ENCODE measurements around the gene ZBTB6.
"Not testable (repeated sequence)": the region's sequence is repeated elsewhere in the genome, so short reads cannot be mapped to it uniquely, and the experiment has no call there.

ZBTB6 gene

DNA sequence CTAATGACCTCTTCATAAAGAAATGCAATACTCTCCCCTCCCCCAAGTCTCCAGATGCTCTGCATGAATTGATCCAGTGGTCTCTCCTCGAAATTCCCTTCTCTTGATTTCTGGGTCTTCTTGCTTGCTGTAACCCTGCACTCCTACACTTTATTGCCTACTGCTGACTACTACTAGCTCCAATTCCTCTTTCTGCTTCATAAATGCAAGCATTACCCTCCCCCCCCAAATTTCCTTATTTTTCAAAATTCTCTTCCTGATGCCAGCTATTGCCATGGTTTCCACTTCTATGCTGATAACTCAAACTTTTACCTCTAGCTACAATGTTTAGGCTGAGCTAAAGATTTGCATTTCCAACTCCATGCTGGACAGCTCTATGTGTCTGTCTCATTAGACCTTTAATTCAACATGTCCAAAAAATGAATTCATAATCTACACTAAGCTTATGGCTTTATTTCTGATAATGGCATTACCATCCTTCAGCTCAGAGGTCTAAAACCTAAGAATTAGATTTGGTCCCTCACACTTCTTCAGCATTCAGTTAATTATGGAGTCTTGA lies 16.8 kb upstream of the ZBTB6 start:
- no peak for DNase-seq (ENCODE audit: low read depth, low spot score)
- no peak overlapping the region for H3K27ac ChIP-seq

DNA sequence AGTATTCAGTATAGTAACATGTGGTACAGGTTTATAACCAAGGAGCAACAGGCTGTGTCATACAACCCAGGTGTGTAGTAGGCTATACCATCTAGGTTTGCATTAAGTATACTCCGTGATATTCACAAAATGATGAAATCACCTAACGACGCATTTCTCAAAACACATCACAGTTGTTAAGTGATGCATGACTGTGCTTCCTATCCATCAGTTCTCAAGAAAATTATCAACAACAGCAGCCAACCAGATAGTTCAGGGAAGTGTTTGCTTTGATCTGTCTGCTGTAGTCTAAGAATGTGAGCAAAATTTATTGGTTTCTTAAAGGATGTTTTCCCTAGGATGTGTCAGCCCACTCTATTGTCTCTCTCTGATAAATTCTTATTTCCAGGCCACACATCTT lies 10.8 kb upstream of the ZBTB6 start:
- no peak overlapping the region for H3K27ac ChIP-seq

DNA sequence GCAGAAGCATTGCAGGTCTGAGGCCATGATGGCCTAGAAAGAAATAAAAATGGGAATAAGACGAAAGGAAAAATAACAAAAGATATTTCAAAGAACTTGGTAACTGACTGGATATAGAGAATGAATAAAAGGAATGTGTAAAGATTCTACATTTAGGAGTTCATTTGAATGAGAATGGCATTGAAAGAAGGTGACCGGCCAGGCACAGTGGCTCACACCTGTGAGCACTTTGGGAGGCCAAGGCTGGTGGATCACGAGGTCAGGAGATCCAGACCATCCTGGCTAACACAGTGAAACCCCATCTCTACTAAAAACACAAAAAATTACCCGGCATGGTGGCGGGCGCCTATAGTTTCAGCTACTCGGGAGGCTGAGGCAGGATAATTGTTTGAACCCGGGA lies 9.6 kb upstream of the ZBTB6 start:
- DNase-seq (ENCODE audit: low read depth, low spot score), result no peak
- H3K27ac ChIP-seq, result no peak overlapping the region

More for the DNA sequence above, 10.8 kb upstream of the ZBTB6 start:
- DNase-seq (ENCODE audit: low read depth, low spot score), result no peak

DNA sequence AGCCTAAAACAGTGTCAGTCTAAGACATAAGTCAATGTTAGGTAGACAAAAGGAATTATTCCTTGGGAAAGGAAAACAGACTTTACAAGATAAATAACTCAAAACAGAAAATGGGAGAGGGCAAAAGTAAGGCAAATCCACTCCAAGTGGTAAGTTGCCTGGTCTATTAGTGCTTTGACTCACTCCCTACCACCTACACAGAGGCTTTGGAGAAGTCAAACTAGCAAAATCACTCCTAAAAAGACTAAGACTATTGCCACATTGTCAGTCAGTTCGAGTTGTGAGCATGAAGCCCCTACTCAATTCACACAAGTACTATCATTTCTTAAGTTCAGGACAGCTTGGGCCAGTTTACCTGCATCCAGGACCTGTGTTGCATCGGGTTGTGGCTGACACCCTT lies 5.2 kb upstream of the ZBTB6 start:
- no peak overlapping the region for H3K27ac ChIP-seq
- no peak for DNase-seq (ENCODE audit: low read depth, low spot score)

DNA sequence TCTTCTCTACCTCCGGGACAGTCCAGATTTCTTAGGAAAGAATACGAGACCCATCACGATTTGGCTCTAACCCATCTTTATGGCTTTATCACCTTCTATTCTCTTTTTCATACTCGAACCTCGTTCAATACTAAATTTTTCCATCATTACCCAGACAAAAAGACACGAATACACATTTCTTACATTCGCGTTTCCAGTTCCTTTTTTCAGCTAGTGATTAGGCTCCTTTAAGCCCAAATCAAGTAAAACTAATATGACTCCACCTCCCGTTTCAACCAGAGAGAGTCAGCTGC lies 506 bp downstream of the ZBTB6 start:
- no peak for DNase-seq (ENCODE audit: low read depth, low spot score)
- peak overlapping the region; percentile 92 for H3K27ac ChIP-seq

DNA sequence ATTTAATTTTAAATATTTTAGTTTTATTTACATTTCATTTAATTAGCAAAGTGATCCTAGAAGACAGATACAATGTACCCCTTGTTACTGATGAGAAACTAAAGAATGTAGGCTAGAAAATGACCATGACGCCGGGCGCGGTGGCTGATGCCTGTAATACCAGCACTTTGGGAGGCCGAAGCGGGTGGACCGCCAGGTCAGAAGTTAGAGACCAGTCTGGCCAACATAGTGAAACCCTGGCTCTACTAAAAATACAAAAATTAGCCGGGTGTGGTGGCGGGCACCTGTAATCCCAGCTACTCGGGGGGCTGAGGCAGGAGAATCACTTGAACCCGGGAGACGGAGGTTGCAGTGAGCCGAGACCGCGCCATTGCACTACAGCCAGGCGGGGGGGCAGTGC lies 7.0 kb downstream of the ZBTB6 start:
- not testable (repeated sequence) for H3K27ac ChIP-seq; DNase-seq (ENCODE audit: low read depth, low spot score)

DNA sequence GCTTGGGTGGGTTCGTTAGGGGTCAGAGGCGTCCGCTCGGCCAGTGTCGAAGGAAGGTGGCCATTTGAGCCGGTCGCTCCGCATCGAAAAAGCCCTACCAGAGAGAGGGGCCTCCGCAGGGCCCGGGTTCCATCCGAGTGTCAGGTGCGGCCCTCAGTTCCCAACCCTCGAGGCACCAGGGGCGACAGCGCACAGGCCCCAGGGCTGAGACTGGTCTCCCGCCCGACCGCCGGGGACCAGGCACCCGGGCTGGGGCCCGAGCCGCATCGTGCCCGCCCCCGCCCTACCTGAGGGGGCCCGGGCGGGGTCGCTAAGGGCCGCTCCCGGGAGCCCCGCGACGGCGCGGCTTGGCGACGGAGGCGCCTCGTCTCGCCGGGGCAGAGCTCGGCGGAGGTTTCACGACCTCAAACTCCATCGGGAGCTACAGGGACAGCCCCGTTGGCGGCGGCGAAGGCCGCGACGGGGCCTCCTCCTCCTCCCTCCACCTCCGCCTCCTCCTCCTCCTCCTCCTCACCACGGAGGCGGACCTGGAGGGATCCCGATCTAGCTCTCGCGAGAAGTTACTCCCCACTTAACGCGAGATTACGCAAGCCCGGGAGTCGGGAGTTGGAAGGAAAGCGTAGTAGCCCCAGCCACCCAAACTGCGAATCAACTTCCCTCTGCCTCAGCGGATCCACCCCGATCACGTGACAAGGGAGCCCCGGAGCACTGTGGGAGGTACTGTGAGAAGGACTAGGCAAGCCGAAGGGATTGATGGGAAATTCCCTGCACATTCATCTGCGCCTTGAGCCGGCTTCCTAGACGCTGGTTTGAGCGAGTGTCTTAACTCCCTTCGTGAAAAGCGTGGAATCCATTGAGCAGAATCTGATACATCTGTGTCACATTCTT lies 8.1 kb downstream of the ZBTB6 start, which contains the start of gene RC3H2:
Gene RC3H2 (minus strand): TSS at position 537 of the 888 bp plus-strand sequence. CDS start 7,850 bp downstream, outside the sequence.
- DNase-seq (ENCODE audit: low read depth, low spot score), result peak; percentile 97
- H3K27ac ChIP-seq, result peak within 1 kb of the TSS; percentile 84

DNA sequence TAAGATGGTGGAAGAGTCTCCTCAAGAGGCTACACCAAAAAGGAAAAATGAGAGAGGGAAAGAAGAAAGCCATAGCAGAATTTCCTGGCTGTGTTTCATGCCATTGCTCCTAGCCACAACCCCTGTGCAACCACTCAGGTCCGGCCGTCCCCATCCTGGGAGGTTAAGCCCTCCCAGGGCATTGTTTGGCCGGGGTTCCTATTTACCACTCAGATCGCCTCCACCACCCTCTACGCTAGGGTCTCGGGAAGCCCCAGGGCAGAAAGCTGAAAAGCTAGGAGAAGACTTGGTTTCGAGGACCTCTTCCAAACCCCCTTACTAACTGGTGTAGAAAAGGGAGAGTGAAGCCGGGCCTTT lies 8.7 kb downstream of the ZBTB6 start:
- DNase-seq (ENCODE audit: low read depth, low spot score), result no peak
- peak overlapping the region; percentile 84 for H3K27ac ChIP-seq

DNA sequence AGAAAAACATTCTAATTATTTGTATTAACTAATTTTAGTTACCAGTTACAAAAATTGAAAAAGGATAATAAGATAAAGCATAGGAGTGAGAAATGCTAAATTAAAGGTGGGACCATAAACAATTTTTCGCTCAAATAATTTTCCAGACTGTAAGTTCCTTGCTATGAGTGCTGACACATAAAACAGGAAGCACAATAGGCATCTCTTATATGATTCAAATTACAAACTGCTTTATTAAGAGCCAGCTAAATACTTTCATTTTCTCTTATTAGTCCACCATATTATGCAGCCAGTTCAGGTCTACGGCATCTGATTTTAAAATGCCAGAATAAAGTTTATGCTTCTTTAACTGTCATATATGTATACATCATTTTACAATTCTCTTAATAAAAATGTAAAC lies 12.3 kb downstream of the ZBTB6 start:
- DNase-seq (ENCODE audit: low read depth, low spot score), result no peak
- peak overlapping the region; percentile 4 for H3K27ac ChIP-seq

DNA sequence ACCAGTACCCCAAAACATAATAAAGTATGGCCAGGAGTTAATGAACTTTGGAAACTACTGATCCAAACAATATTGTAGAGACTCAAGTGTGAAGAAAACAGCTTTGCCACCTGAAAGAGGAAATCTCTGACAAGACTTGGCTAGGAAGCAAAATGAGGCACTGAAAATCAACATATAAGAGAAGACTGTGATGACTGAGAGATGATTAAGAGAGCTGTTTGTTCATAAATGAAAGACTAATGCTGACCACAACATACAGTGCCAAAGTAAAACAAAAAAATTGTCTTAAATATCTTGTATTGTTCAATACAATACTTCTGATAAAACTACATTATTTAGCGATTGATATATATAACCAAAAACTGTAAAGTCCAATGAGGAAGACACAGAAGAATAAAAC lies 15.2 kb downstream of the ZBTB6 start:
- peak overlapping the region; percentile 72 for H3K27ac ChIP-seq
- peak; percentile 20 for DNase-seq (ENCODE audit: low read depth, low spot score)

DNA sequence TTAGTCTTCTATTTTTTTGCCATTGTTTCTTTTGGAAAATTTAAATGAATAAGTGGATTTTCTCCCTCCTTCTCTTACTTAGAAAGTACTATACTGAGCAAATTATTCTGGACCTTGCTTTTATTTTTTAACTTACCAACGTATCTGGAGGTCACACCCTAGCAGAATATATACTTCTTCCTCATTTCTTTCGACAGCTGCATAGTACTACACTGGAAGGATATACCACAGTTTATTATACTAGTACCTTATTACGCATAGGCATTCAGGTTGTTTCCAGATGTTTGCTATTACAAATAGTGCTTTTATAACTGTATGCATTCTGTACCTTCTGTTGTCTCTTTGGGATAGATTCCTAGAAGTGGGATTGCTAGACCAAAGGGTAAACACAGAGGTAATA lies 24.6 kb downstream of the ZBTB6 start:
- no peak for DNase-seq (ENCODE audit: low read depth, low spot score)

DNA sequence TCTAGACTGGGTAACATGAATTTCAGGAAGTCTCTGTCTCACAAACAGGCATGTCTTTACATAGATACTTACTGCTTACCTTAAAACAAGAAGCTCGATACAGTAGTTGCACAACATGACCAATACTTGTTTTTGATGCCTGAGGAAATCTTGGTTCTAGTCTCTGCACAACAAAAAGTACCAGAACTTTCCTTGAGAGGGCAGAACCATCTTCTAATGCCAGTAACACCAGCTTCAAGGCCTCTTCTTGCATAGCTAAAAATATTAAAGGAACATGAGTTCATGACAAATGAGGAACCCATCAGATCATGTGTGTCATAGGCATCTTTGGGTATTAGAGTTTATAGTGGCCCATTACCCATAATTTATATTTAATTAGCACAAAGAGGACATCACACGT lies 30.0 kb downstream of the ZBTB6 start:
- DNase-seq (ENCODE audit: low read depth, low spot score), result no peak
- no peak overlapping the region for H3K27ac ChIP-seq

More for the DNA sequence above, 24.6 kb downstream of the ZBTB6 start:
- H3K27ac ChIP-seq, result no peak overlapping the region

DNA sequence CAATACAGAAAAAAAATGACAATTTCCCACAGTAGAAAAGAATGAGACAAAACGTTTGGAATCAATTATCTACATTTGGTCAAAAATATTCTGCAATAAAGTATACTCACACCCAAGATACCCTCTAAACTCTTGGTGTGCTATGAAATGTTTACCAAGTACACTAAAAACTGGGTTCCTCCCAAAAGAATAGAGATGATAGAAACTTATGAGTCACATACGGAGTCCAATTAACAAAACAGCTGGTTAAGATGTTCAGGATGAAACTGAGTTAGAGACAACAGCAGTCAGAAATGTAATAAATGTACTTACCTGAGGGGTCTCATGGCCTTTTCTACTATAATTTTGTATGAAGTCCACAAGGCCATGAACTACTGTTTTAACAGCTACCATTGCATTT lies 33.7 kb downstream of the ZBTB6 start:
- no peak overlapping the region for H3K27ac ChIP-seq
- no peak for DNase-seq (ENCODE audit: low read depth, low spot score)

DNA sequence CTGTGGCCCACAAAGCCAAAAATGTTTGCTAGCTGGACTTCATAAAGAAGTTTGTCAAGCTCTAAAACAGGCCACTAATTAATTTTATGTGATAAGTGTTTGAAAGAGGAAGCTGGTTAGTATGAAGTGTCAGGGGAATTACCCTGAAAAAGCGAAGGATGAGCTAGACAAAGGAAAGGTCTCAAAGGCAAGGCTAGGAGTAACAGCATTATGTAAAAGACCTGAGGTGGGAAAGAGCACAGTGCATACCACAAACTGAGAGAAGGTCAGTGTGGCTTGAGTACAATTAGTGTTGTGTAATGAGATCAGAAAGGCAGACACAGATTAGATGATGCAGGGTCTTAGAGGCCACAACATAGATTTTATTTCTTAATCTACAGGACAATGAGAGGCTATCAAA lies 37.6 kb downstream of the ZBTB6 start:
- H3K27ac ChIP-seq, result no peak overlapping the region
- DNase-seq (ENCODE audit: low read depth, low spot score), result no peak

DNA sequence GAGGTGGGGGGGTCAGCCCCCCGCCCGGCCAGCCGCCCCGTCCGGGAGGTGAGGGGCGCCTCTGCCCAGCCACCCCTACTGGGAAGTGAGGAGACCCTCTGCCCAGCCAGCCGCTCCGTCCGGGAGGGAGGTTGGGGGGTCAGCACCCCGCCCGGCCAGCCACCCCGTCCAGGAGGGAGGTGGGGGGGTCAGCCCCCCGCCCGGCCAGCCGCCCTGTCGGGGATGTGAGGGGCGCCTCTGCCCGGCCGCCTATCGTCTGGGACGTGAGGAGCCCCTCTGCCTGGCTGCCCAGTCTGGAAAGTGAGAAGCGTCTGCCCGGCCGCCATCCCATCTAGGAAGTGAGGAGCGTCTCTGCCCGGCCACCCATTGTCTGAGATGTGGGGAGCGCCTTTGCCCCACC lies 45.8 kb downstream of the ZBTB6 start:
- not testable (repeated sequence) for H3K27ac ChIP-seq; DNase-seq (ENCODE audit: low read depth, low spot score)

DNA sequence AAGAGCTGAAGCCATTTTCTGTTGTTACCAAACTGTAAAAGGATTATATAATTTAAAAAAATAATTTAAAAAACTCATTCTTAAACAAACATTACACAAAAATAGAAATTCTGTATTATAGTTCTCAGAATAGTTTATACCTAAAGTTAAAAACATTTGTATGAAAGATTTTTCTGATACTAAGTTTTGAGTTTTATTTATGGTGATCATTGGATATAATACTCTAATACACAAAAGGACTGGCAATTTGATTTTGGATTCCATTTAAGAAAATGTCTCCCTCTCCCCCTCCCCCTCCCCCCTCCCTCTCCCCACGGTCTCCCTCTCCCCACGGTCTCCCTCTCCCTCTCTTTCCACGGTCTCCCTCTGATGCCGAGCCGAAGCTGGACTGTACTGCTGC lies 47.0 kb downstream of the ZBTB6 start:
- H3K27ac ChIP-seq, result no peak overlapping the region
- DNase-seq (ENCODE audit: low read depth, low spot score), result no peak

DNA sequence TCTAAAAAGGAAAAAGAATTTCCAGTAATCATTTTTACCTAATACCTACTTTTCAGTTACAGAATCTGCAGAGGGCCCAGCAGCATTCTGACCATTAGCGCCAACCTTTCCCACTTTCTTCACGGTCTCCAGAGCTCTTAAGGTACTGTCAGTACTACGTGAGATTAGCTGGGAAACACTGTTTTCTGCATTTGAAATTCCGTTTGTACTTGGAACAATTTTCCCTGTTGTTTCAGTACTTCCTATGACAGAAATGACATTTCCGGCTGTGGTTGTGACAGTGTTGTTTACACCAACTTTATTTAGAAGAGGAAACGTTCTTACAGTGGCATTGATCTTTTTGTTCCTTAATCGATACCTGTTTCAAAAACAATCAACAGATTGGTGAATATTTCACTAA lies 47.8 kb downstream of the ZBTB6 start:
- H3K27ac ChIP-seq, result no peak overlapping the region
- no peak for DNase-seq (ENCODE audit: low read depth, low spot score)

DNA sequence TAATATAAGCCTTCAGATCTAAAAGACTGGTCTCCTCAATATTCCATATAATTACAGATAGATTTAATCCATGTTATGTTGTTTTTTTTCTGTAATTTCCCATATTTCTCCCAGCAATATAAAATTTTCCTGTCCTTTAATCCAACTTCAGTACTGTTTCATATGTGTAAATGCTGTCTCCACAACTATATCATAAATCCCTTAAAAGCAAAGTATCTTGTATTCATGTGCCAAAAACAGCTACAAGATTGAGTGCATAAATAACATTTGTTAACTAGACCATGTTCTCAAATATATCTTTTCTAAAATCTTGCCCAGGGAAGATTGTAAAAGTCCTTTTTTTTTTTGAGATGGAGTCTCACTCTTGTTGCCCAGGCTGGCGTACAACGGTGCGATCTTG lies 49.7 kb downstream of the ZBTB6 start:
- DNase-seq (ENCODE audit: low read depth, low spot score), result no peak
- H3K27ac ChIP-seq, result no peak overlapping the region

DNA sequence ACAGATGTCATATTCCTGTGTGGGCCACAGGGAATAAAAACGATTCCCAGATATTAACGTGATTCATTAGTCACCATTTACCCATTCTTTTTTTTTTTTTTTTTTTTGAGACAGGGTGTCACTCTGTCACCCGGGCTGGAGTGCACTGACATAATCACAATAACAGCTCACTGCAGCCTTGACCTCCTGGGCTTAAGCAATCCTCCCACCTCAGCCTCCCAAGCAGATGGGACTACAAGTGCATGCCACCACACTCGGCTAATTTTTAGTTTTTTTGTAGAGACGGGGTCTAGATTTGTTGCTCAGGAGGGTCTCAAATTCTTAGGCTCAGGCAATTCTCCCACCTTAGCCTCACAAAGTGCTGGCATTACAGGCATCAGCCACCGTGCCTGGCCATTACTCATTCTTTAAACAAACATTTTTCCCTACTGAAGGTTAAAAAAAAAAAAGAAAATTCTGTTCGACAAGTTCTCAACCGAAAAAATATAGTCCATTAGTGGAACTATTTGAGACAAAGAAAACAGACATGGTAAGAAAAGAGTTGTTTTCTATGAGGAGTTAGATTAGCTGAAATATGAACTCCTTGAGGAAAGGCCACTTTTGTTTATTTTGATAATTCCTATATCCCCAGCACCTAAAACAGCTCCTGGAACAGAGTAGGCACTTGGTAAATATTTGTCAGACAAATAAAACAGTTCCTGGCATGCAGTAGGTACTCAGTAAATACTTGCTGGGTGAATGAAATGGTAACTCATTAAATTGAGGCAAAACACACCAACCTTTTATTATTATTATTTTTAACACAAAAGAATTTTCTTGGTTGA lies 52.6 kb downstream of the ZBTB6 start:
- no peak for DNase-seq (ENCODE audit: low read depth, low spot score)
- no peak overlapping the region for H3K27ac ChIP-seq

Measured in epithelial cell of prostate (primary cell).